GM12801 (cell line): Measurements from ENCODE around the gene TFAP2E.

Experiments
- TF ChIP-seq, protein P1 (sequence below): IDR thresholded peaks from one replicate; pipeline ENCODE4 v1.5.1; 2011; ENCODE audit warnings: control low read depth; ENCODE audit not compliant: insufficient read length; ENCODE audit errors: extremely low read depth

TFAP2E gene

DNA sequence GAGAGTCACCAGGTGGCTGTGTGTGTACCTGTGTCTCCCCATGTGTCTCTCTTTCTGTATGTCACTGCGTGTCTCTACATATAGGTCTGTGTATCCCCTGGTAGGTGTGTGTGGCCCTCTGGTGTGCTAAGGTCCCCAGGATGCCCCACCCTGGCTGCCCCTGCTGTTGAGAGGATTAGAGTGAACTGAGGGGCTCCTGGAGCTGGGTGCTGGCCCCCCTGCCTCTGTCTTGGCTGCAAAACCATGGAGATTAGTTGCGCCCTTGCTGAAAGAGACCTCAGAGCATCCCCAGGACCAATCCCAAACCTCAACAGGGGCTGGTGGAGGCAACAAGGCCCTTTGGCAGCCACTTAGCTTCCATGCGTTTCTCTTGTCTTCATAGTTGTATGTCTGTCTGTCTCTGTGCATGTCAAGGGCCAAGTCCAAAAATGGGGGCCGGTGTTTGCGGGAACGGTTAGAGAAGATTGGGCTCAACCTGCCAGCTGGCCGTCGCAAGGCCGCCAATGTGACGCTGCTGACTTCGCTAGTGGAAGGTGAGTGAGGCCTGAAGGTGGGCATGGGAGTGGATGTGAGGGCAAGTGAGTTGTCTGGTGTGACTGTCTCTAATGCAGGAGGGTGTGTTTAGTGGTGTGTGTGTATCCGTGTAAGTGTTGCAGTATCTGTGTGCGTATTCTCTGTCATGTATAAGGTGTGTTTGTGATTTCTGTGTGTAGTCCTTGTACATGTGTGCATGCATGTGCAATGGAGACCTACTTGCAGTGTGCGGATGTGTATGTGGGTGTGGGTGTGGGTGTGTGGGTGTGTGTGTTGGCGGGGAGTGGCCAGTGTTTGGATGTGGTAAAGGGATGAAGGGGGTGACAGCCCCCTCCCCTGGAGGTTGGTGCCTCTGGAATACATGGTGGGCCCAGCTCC lies 16.7 kb downstream of the TFAP2E start:
- TF ChIP-seq, protein P1, sequence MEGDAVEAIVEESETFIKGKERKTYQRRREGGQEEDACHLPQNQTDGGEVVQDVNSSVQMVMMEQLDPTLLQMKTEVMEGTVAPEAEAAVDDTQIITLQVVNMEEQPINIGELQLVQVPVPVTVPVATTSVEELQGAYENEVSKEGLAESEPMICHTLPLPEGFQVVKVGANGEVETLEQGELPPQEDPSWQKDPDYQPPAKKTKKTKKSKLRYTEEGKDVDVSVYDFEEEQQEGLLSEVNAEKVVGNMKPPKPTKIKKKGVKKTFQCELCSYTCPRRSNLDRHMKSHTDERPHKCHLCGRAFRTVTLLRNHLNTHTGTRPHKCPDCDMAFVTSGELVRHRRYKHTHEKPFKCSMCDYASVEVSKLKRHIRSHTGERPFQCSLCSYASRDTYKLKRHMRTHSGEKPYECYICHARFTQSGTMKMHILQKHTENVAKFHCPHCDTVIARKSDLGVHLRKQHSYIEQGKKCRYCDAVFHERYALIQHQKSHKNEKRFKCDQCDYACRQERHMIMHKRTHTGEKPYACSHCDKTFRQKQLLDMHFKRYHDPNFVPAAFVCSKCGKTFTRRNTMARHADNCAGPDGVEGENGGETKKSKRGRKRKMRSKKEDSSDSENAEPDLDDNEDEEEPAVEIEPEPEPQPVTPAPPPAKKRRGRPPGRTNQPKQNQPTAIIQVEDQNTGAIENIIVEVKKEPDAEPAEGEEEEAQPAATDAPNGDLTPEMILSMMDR, result no peak

DNA sequence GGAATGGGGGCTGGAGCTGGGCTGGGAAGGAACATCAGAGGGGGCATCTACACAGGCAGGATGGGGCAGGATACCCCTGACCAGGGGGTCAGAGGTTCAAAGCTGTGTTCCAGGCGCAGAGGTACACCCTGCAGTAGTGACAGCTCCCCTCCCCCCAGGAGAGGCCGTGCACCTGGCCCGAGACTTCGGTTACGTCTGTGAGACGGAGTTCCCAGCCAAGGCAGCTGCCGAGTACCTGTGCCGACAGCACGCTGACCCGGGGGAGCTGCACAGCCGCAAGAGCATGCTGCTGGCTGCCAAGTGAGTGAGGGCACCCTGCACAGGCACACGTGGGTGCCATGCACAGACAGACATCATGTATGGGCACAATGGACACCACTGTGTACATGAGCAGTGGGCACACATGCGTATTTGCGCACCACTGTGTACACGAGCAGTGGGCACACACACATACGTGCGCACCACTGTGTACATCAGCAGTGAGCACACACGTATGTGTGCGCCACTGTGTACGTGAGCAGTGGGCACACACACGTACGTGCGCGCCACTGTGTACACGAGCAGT lies 17.4 kb downstream of the TFAP2E start:
- TF ChIP-seq, protein P1, result no peak

DNA sequence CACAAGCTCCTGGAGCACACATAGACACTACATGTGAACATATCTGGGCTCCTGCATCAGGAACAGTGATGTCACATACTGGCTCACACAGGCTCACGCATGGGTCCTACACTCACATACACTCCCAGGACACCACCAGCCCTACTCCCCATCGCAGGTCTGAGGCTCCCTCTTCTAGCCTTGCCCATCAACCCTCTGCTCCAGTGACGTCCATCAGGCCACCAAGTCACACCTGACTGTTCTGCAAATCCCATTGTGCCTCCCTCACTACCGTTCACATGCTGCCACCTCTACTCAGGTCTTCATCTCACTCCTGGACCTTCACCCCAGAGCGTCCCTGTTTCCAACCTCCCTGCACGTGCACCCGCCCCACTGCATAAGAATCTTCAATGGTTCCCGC lies 18.1 kb downstream of the TFAP2E start:
- TF ChIP-seq, protein P1, result no peak

DNA sequence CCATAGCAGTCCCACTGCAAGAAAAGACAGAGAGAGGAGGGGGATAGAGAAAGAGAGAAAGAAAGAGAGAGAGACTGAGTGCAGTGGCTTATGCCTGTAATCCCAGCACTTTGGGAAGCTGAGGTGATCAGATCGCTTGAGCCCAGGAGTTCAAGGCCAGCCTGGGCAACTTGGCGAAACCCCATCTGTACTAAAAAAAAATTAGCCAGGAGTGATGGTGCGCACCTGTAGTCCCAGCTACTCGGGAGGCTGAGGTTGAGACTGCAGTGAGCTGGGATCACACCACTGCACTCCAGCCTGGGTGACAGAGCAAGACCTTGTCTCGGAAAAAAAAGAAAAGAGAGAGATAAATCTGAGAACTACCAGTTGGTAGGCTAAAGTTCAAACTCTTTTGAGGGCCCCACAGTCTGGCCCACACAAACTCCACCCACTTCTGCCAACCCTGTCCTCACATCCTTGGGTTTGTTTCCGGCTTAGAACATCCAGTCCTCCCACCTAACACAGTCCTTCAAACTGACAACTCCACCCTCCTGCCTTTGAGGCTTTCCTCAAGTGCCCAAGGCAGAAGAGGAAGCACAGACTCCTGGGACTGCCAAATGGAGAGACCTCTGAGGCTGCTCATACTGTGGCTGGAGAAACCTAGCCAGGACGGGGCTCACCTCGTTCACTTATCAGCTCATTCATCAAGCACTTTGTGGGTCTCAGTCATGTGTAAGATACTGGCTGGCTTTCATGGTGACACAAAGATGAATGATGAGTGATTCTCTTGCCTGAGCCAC lies 20.1 kb downstream of the TFAP2E start:
- TF ChIP-seq, protein P1, result no peak

DNA sequence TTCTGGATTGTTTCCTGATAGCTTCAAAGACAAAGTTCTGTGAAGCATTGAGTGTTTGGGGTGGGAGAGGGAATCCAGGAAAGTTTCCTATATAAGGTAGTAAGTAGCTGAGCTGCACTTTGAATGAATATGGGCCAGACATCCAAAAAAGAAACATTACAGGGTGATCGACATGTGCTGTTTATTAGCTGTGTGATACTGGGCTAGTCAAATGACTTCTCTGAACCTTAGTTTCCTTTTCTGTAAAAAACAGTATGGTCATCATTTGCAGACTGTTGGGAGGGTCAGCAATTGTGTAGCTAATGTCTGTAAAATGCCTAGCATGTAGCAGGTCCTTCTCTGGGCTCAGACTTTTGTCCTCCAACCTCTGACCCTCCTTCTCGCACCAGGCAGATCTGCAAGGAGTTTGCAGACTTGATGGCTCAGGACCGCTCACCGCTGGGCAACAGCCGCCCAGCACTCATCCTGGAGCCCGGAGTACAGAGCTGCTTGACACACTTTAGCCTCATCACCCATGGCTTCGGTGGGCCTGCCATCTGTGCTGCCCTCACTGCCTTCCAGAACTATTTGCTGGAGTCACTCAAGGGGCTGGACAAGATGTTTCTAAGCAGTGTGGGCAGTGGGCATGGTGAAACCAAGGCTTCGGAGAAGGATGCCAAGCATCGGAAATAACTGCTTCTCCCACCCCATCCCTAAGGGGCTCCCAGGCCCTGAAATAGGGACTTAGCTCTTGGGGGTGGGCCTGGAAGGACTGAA lies 21.1 kb downstream of the TFAP2E start:
- TF ChIP-seq, protein P1, result no peak

DNA sequence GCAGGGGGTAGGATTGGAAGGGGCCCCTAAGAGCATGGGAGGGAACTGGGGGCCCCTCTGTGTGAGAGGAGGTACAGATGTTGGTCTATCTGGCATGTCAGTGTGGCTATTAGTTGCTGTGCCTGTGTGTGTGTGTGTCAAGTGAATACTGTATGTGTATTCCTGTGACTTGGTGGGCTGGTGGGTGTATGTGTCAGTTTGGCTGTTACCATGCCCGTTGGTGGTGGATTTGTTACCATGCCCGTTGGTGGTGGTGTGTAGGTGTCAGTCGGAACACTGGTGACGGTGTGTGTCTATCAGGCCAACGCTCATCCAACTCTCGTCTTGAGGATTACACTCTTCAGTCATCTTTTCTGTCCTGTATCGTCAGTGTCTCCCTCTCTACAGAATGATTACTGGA lies 22.6 kb downstream of the TFAP2E start:
- TF ChIP-seq, protein P1, result no peak

DNA sequence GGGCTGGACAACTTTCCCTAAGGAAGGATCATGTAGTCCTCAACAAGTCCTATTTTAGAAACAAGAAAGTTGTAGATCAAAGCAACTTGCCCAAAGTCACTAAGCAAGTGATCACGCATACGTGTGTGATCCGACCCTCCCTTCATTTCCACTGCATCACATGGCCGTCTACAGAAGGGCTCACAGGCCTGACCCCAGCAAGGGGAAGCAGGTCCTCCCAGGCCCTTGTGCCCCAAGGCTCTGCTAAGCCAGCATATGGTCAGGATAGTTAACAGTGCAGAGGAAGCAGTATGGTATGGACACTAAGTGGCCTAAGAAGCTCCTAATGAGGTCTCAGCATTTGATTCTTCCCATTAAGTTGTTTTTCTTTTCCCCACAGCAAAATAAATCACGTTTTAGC lies 24.8 kb downstream of the TFAP2E start:
- TF ChIP-seq, protein P1, result no peak
